GM21515 (cell line): ENCODE results near the gene LRRN1.

Experiments
- ATAC-seq: cut with Tn5 transposase; IDR thresholded peaks from one replicate; pipeline ENCODE4 v1.9.1; 2021; ENCODE audit not compliant: unreplicated experiment

The LRRN1 gene

GRCh38 chr3:3893590-3893989 is 94.4 kb downstream of the LRRN1 start:
- ATAC-seq: no peak
